HEK293 (cell line): ENCODE results near the gene CCDC122.

Experiments
- BCL11A ChIP-seq: fragments of 450-650 bp; formaldehyde crosslinking; IDR thresholded peaks from 2 replicates; pipeline ENCODE4 v1.5.1; 2016; ENCODE audit warnings: low read depth, missing biosample characterization, missing genetic modification characterization
- GLI2 ChIP-seq: fragments of 450-650 bp; formaldehyde crosslinking; IDR thresholded peaks from 2 replicates; pipeline ENCODE4; 2017; ENCODE audit warnings: missing biosample characterization, missing genetic modification characterization, low read depth, borderline replicate concordance
- KLF10 ChIP-seq: fragments of 450-650 bp; IDR thresholded peaks from 2 replicates; pipeline ENCODE4 v1.5.1; 2018; ENCODE audit warnings: missing biosample characterization, mild to moderate bottlenecking, missing genetic modification characterization
- KLF8 ChIP-seq: fragments of 450-650 bp; formaldehyde crosslinking; IDR thresholded peaks from 2 replicates; pipeline ENCODE4 v1.5.1; 2016; ENCODE audit warnings: missing biosample characterization, missing genetic modification characterization
- SCRT2 ChIP-seq: fragments of 450-650 bp; formaldehyde crosslinking; IDR thresholded peaks from 2 replicates; pipeline ENCODE4 v1.5.1; 2016; ENCODE audit warnings: missing biosample characterization, missing genetic modification characterization
- SP2 ChIP-seq: fragments of 450-650 bp; formaldehyde crosslinking; IDR thresholded peaks from 2 replicates; pipeline ENCODE4 v1.5.1; 2016; ENCODE audit warnings: missing biosample characterization, missing genetic modification characterization
- TSHZ1 ChIP-seq: fragments of 450-650 bp; formaldehyde crosslinking; IDR thresholded peaks from 2 replicates; pipeline ENCODE4 v1.5.1; 2016; ENCODE audit warnings: missing biosample characterization, missing genetic modification characterization, borderline replicate concordance
- ZBTB26 ChIP-seq: fragments of 450-650 bp; formaldehyde crosslinking; optimal IDR thresholded peaks from 2 replicates; pipeline ENCODE3; 2016; ENCODE audit warnings: missing biosample characterization, mild to moderate bottlenecking, missing genetic modification characterization
- ZFP37 ChIP-seq: fragments of 450-650 bp; formaldehyde crosslinking; IDR thresholded peaks from 2 replicates; pipeline ENCODE4 v1.5.1; 2016; ENCODE audit warnings: missing biosample characterization, missing genetic modification characterization
- ZFP69B ChIP-seq: fragments of 450-650 bp; formaldehyde crosslinking; IDR thresholded peaks from 2 replicates; pipeline ENCODE4 v1.5.1; 2016; ENCODE audit warnings: missing biosample characterization, missing genetic modification characterization
- ZNF148 ChIP-seq: fragments of 450-650 bp; formaldehyde crosslinking; IDR thresholded peaks from 2 replicates; pipeline ENCODE4 v1.5.0; 2017; ENCODE audit warnings: missing biosample characterization, missing genetic modification characterization, borderline replicate concordance
- ZNF184 ChIP-seq: fragments of 450-650 bp; IDR thresholded peaks from 2 replicates; pipeline ENCODE4 v1.5.1; 2018; ENCODE audit warnings: missing biosample characterization, mild to moderate bottlenecking, missing genetic modification characterization
- ZNF26 ChIP-seq: fragments of 450-650 bp; formaldehyde crosslinking; IDR thresholded peaks from 2 replicates; pipeline ENCODE4 v1.5.1; 2016; ENCODE audit warnings: missing biosample characterization, missing genetic modification characterization
- ZNF266 ChIP-seq: fragments of 450-650 bp; formaldehyde crosslinking; IDR thresholded peaks from 2 replicates; pipeline ENCODE4 v1.5.1; 2016; ENCODE audit warnings: missing biosample characterization, missing genetic modification characterization, low read depth
- ZNF274 ChIP-seq, 2 experiments: fragments of 200-500 bp in 1 of 2; fragments of 450-650 bp in 1 of 2; sonication (Bioruptor generic) in 1 of 2; formaldehyde crosslinking in 1 of 2; IDR thresholded peaks; 2 replicates each; pipeline versions ENCODE4 v1.5.1 to v1.6.1; 2014 to 2016; ENCODE audit warnings: borderline replicate concordance in 1 of 2, inconsistent platforms in 1 of 2, low read length in 1 of 2, missing biosample characterization in 1 of 2, missing genetic modification characterization in 1 of 2
- ZNF302 ChIP-seq: fragments of 450-650 bp; formaldehyde crosslinking; IDR thresholded peaks from 2 replicates; pipeline ENCODE4 v1.5.1; 2016; ENCODE audit warnings: missing biosample characterization, missing genetic modification characterization, low read depth
- ZNF341 ChIP-seq: fragments of 450-650 bp; formaldehyde crosslinking; IDR thresholded peaks from 2 replicates; pipeline ENCODE4; 2016; ENCODE audit warnings: low read depth, missing biosample characterization, missing genetic modification characterization
- ZNF37A ChIP-seq: fragments of 450-650 bp; IDR thresholded peaks from 2 replicates; pipeline ENCODE4 v1.5.1; 2018; ENCODE audit warnings: missing biosample characterization, missing genetic modification characterization
- ZNF398 ChIP-seq: fragments of 450-650 bp; formaldehyde crosslinking; IDR thresholded peaks from 2 replicates; pipeline ENCODE4 v1.5.1; 2017; ENCODE audit warnings: missing biosample characterization, missing genetic modification characterization
- ZNF449 ChIP-seq: fragments of 450-650 bp; formaldehyde crosslinking; IDR thresholded peaks from 2 replicates; pipeline ENCODE4 v1.5.1; 2017; ENCODE audit warnings: missing biosample characterization, mild to moderate bottlenecking, missing genetic modification characterization, moderate library complexity
- ZNF549 ChIP-seq: fragments of 450-650 bp; IDR thresholded peaks from 2 replicates; pipeline ENCODE4 v1.5.1; 2018; ENCODE audit warnings: missing biosample characterization, missing genetic modification characterization, mild to moderate bottlenecking, inconsistent platforms, moderate library complexity
- ZNF561 ChIP-seq: fragments of 450-650 bp; IDR thresholded peaks from 2 replicates; pipeline ENCODE4 v1.5.1; 2018; ENCODE audit warnings: missing biosample characterization, missing genetic modification characterization, borderline replicate concordance
- ZNF621 ChIP-seq: fragments of 450-650 bp; formaldehyde crosslinking; IDR thresholded peaks from 2 replicates; pipeline ENCODE4 v1.5.1; 2017; ENCODE audit warnings: missing biosample characterization, missing genetic modification characterization
- ZNF624 ChIP-seq: fragments of 450-650 bp; formaldehyde crosslinking; IDR thresholded peaks from 2 replicates; pipeline ENCODE4 v1.5.1; 2017; ENCODE audit warnings: missing biosample characterization, missing genetic modification characterization
- ZNF670 ChIP-seq: fragments of 450-650 bp; formaldehyde crosslinking; IDR thresholded peaks from 2 replicates; pipeline ENCODE4 v1.5.1; 2016; ENCODE audit warnings: missing biosample characterization, missing genetic modification characterization, low read depth
- ZNF76 ChIP-seq: fragments of 450-650 bp; formaldehyde crosslinking; IDR thresholded peaks from 2 replicates; pipeline ENCODE4; 2016; ENCODE audit warnings: low read depth, missing biosample characterization, missing genetic modification characterization, borderline replicate concordance

CCDC122 gene

GRCh38 chr13:43878892-43879754 lies at the start of gene CCDC122 (continued):
- TF ChIP-seq TSHZ1 (tag by site-specific recombination) (no peak), ZNF624 (tag by site-specific recombination) (no peak), ZNF274 (IDR thresholded peaks at IDR 0.05; ENCODE audit: low read length) (no peak), ZNF274 (tag by site-specific recombination; IDR thresholded peaks at IDR 0.05; ENCODE audit: borderline replicate concordance) (no peak), ZNF26 (tag by site-specific recombination) (no peak), KLF10 (no peak; the same call in 1 of the 2 replicates), ZNF148 (tag by site-specific recombination) (no peak), ZBTB26 (tag by site-specific recombination) (peak; percentile 95), ZNF266 (tag by site-specific recombination) (no peak), BCL11A (tag by site-specific recombination) (no peak), ZNF449 (tag by site-specific recombination) (no peak), ZNF621 (tag by site-specific recombination) (no peak), ZNF37A (no peak), ZNF670 (tag by site-specific recombination) (no peak), ZNF341 (tag by site-specific recombination) (peak; percentile 68), ZFP37 (peak; percentile 68), GLI2 (no peak), SCRT2 (no peak), ZFP69B (tag by site-specific recombination) (peak; percentile 81; the same call in 1 of the 2 replicates), ZNF76 (tag by site-specific recombination) (peak; percentile 68; the same call in 1 of the 2 replicates), KLF8 (tag by site-specific recombination) (peak; percentile 88; the same call in 1 of the 2 replicates), ZNF398 (tag by site-specific recombination) (no peak), SP2 (tag by site-specific recombination) (peak; percentile 77), ZNF561 (no peak; the same call in 1 of the 2 replicates), ZNF184 (tag by site-specific recombination) (no peak), ZNF302 (no peak), ZNF549 (tag by site-specific recombination) (no peak)
